Brain microvascular endothelial cell (primary cell): ENCODE measurements around the gene ZNF445.

Source experiments
- DNase-seq: peaks from one replicate; pipeline ENCODE4 v3.0.0-alpha.2; 2020
- H3K27ac ChIP-seq: fragments of 250-450 bp; sonication (Bioruptor Pico); 2 replicates; pipeline ENCODE4 v1.5.1; 2020; ENCODE audit warnings: mild to moderate bottlenecking, moderate library complexity
- H3K27me3 ChIP-seq: fragments of 250-450 bp; sonication (Bioruptor Pico); replicated peaks from 2 replicates; pipeline ENCODE4 v1.5.1; 2020; ENCODE audit warnings: mild to moderate bottlenecking
- H3K36me3 ChIP-seq: fragments of 250-450 bp; sonication (Bioruptor Pico); replicated peaks from 2 replicates; pipeline ENCODE4 v1.5.1; 2020; ENCODE audit warnings: mild to moderate bottlenecking
- H3K4me3 ChIP-seq: 2 replicates; pipeline ENCODE4 v1.5.1; 2011; ENCODE audit warnings: low read depth, mild to moderate bottlenecking, control low read depth, low read length, moderate library complexity
- in situ Hi-C: cut with HindIII; loops from 2 replicates; pipeline ENCODE4 v1.10.0; 2017; ENCODE audit warnings: low sequenced_read_pairs, low pct_ligation_motif_present
- TF ChIP-seq, protein P1 (sequence below): IDR thresholded peaks from 2 replicates; pipeline ENCODE4 v1.5.1; 2011; ENCODE audit warnings: low read depth, mild to moderate bottlenecking, moderate library complexity, low read length, control low read depth, inconsistent platforms; ENCODE audit errors: missing control alignments

The ZNF445 gene

DNA sequence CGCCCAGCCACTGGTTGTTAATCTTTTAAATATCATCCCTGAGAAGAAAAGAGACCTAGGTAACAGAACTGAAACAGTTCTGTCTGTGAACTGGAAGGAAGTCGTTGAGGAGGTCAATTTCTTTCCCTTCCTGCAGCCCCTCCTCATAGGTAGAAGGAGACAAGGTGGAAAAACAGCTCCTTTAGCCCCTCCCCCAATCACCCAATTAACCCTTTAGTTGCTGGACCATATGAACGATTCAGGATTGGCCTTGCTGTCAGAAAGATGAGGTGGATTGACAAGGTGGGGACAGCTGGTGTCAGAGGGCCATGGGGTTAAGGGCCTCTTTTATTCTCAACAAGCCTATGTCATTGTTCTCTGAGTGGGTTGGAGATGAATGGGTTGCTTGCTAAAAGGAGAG lies 36.0 kb upstream of the ZNF445 start:
- H3K27ac ChIP-seq = no peak overlapping the region

DNA sequence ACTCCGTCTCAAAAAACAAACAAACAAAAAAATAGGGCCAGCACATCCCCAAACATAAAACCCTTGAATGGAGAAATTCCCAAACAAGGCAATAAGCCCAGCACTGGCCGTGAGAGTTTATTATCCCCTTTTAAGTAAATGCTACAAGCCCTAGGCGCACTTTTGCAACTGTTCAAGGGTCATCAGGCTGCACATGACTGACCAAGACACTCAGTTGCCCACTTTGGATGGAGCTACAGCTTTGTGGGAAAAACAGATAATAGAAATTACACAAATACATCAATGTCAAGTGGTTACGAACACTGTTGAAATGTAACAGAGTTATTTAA lies 33.7 kb upstream of the ZNF445 start:
- TF ChIP-seq, protein P1, sequence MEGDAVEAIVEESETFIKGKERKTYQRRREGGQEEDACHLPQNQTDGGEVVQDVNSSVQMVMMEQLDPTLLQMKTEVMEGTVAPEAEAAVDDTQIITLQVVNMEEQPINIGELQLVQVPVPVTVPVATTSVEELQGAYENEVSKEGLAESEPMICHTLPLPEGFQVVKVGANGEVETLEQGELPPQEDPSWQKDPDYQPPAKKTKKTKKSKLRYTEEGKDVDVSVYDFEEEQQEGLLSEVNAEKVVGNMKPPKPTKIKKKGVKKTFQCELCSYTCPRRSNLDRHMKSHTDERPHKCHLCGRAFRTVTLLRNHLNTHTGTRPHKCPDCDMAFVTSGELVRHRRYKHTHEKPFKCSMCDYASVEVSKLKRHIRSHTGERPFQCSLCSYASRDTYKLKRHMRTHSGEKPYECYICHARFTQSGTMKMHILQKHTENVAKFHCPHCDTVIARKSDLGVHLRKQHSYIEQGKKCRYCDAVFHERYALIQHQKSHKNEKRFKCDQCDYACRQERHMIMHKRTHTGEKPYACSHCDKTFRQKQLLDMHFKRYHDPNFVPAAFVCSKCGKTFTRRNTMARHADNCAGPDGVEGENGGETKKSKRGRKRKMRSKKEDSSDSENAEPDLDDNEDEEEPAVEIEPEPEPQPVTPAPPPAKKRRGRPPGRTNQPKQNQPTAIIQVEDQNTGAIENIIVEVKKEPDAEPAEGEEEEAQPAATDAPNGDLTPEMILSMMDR = no peak
- Histone ChIP-seq H3K4me3 (peak overlapping the region; percentile 74), H3K36me3 (no peaks in the 10 kb centered on the region), H3K27ac (peak overlapping the region; percentile 75), H3K27me3 (no peaks in the 10 kb centered on the region)
- in situ Hi-C loops = no loop called here
- DNase-seq = no peak

More for the DNA sequence above, 36.0 kb upstream of the ZNF445 start:
- no peak for DNase-seq
- H3K36me3 ChIP-seq = no peaks in the 10 kb centered on the region
- no peak overlapping the region for H3K4me3 ChIP-seq
- TF ChIP-seq, protein P1 = no peak
- in situ Hi-C loops = no loop called here
- H3K27me3 ChIP-seq = no peaks in the 10 kb centered on the region

DNA sequence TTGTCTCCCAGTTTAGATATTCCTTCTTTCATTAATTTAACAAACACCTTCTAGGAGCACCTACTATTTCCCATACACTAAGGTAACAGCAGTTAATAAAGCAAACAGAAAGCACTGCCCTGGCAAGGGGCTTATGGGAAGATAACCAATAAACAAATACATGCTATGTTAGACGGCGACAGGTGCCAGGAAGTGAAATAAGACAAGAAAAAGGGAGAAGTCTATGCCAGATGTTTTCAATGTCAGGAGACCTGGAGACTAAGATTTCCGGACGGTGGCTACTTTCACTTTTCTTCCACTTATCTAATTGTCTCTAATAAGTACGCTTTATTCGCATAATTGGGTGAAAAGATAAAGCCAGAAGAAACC lies 32.5 kb upstream of the ZNF445 start:
- DNase-seq = peak; percentile 2
- Histone ChIP-seq H3K4me3 (peak overlapping the region; percentile 74), H3K27ac (peak overlapping the region; percentile 38), H3K36me3 (no peaks in the 10 kb centered on the region), H3K27me3 (no peaks in the 10 kb centered on the region)
- TF ChIP-seq, protein P1 = no peak
- in situ Hi-C loops = no loop called here

DNA sequence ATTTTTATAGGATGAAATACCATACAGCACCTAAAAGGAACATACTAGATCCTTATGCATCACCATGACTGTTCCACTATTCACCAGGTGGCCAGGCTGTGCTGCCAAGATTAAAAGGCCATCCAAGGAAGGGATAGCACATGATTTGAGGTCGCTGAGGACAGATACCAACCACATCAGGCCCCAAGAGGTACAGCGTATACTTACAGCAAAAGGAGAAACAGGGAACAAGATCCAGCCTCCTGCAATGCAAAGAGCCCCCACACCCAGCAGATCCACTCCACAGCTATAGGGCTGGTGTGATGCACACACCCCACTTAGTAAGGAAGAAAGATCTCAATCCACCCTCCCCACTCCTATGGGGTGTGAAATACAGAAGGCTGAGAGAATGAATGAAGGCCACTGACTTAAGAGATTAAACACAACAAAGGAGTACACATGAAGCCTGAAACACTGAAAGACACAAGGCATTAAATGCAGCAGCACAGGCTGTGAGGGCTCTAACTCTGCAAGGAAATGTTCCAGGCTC lies 32.0 kb upstream of the ZNF445 start:
- Histone ChIP-seq H3K27ac (no peak overlapping the region), H3K36me3 (no peaks in the 10 kb centered on the region), H3K27me3 (no peaks in the 10 kb centered on the region), H3K4me3 (peak overlapping the region; percentile 74)
- TF ChIP-seq, protein P1 = no peak
- DNase-seq = no peak
- in situ Hi-C loops = no loop called here

DNA sequence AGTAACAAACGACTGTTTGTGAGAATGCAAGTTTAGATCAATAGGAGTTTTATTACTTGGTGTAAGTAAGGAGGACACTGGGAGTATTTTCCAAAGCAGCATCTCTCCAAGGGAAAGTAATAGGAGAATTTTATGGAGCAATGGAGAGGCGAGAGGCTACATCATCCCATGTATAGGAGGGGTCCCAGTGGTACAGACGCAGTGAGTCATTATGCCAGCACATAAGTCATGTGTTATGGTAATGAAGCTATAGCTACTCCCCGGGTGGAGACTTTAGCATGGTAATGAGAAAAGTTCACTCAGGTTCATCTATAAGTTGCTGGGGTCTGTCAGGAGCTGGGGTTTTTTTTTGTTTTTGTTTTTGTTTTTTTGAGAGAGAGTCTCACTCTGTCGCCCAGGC lies 29.5 kb upstream of the ZNF445 start:
- H3K27ac ChIP-seq = no peak overlapping the region
- no peaks in the 10 kb centered on the region for H3K36me3 ChIP-seq
- no peaks in the 10 kb centered on the region for H3K27me3 ChIP-seq
- in situ Hi-C loops = no loop called here
- TF ChIP-seq, protein P1 = no peak
- DNase-seq = no peak
- H3K4me3 ChIP-seq = no peak overlapping the region

DNA sequence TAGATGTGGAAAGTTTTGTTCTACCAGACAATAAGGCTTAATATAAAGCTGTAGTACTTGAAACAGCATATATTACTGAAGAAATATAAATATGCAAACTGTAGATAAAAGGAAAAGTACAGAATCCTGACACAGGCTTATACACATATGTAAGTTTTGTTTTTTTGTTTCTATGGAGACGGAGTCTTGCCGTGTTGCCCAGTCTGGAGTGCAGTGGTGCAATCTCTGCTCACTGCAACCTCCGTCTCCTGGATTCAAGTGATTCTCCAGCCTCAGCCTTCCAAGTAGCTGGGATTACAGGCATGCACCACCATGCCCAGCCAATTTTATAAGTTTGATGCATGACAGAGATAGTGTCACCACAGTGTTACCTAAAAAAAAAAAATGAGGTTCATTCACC lies 29.1 kb upstream of the ZNF445 start:
- Histone ChIP-seq H3K27ac (no peak overlapping the region), H3K4me3 (no peak overlapping the region), H3K27me3 (no peaks in the 10 kb centered on the region), H3K36me3 (peaks cover 2% of the 10 kb centered on the region)
- TF ChIP-seq, protein P1 = no peak
- in situ Hi-C loops = no loop called here
- no peak for DNase-seq
